Smooth muscle cell (in vitro differentiated cells): ENCODE measurements around the gene TMC7. TPM values are rescaled to one million over a fixed set of nuclear protein-coding genes. Genes with fewer than 3 reads are reported as not detected.

Source experiments
- DNase-seq: peaks from one replicate; lab custom pipeline; 2025; ENCODE audit not compliant: unreplicated experiment; lab: John Stamatoyannopoulos, UW
- H2AFZ ChIP-seq: fragments of 200-600 bp; sonication (generic); 2 replicates; pipeline ENCODE4 v1.6.0; 2016; ENCODE audit warnings: antibody characterized with exemption, low read depth, mild to moderate bottlenecking
- H3F3A ChIP-seq: fragments of 200-600 bp; sonication (generic); 2 replicates; pipeline ENCODE4 v1.6.0; 2017; ENCODE audit warnings: antibody characterized with exemption, low read depth
- H3K27ac ChIP-seq: fragments of 200-600 bp; sonication (generic); 2 replicates; pipeline ENCODE4 v1.5.1; 2016; ENCODE audit warnings: low read depth, mild to moderate bottlenecking
- H3K27me3 ChIP-seq: fragments of 200-600 bp; sonication (generic); 2 replicates; pipeline ENCODE4 v1.6.1; 2016; ENCODE audit warnings: low read depth, mild to moderate bottlenecking
- H3K36me3 ChIP-seq: fragments of 200-600 bp; sonication (generic); 2 replicates; pipeline ENCODE4 v1.5.1; 2016; ENCODE audit warnings: low read depth
- H3K4me1 ChIP-seq: fragments of 200-600 bp; sonication (generic); 2 replicates; pipeline ENCODE4 v1.5.1; 2016; ENCODE audit warnings: low read depth
- H3K4me2 ChIP-seq: fragments of 200-600 bp; sonication (generic); 2 replicates; pipeline ENCODE4 v1.6.0; 2016; ENCODE audit warnings: mild to moderate bottlenecking
- H3K4me3 ChIP-seq: fragments of 200-600 bp; sonication (generic); 2 replicates; pipeline ENCODE4 v1.5.1; 2016; ENCODE audit warnings: mild to moderate bottlenecking
- H3K79me2 ChIP-seq: fragments of 200-600 bp; sonication (generic); 2 replicates; pipeline ENCODE4 v1.6.0; 2016; ENCODE audit warnings: low read depth, mild to moderate bottlenecking
- H3K9ac ChIP-seq: fragments of 200-600 bp; sonication (generic); 2 replicates; pipeline ENCODE4 v1.6.0; 2016; ENCODE audit warnings: low read depth
- H3K9me3 ChIP-seq: fragments of 200-600 bp; sonication (generic); replicated peaks from 2 replicates; pipeline ENCODE4 v1.5.1; 2016; ENCODE audit warnings: low read depth
- H4K20me1 ChIP-seq: fragments of 200-600 bp; sonication (generic); 2 replicates; pipeline ENCODE4 v1.6.0; 2016; ENCODE audit warnings: low read depth
- CTCF ChIP-seq: fragments of 200-600 bp; sonication (generic); IDR thresholded peaks from 2 replicates; pipeline ENCODE4 v1.5.1; 2017; ENCODE audit warnings: borderline replicate concordance, mild to moderate bottlenecking, antibody characterized with exemption; ENCODE audit not compliant: insufficient read depth, poor library complexity, severe bottlenecking
- WGBS: methylation state at CpG from one replicate; pipeline ENCODE4 v1.1.7; 2016; ENCODE audit warnings: low lambda C conversion rate; 5-methylcytosine and 5-hydroxymethylcytosine counted together
- polyA plus RNA-seq: library from polyadenylated mRNA; unstranded; fragments of >200 nt; fragmentation: Nextera tagmentation; extraction: Ambion mirVana; gene quantifications from 2 replicates; pipeline ENCODE4 v1.2.1, GENCODE V29; 2016
- total RNA-seq: library from RNA; depleted of rRNA; stranded (reverse); fragments of >200 nt; gene quantifications from 2 replicates; pipeline ENCODE4 v1.2.3, GENCODE V29; 2014

The TMC7 gene
- total and polyA plus RNA-seq, 2 experiments from 2014 or later = 0.54 to 1.7 TPM

- Histone ChIP-seq H3K9ac (no peak overlapping the region), H3K27ac (no peak overlapping the region), H3K4me3 (no peak overlapping the region), H3K27me3 (no peaks in the 10 kb centered on the region), H3K36me3 (no peaks in the 10 kb centered on the region), H3K9me3 (no peaks in the 10 kb centered on the region), H4K20me1 (no peaks in the 10 kb centered on the region), H3K4me1 (no peaks in the 10 kb centered on the region), H2AFZ (no peak overlapping the region), H3F3A (peaks cover 3% of the 10 kb centered on the region), H3K4me2 (no peak overlapping the region), H3K79me2 (no peaks in the 10 kb centered on the region)
- TF ChIP-seq CTCF = no peak
- 77% methylated on average over 5 of the region's 5 CpGs for WGBS
- no peak for DNase-seq
Measured at GRCh38 chr16:19095654-19096053, 111.9 kb downstream of the TMC7 start.

GRCh38 chr16:19098173-19098572 is 114.4 kb downstream of the TMC7 start:
- H3K27me3 ChIP-seq = no peaks in the 10 kb centered on the region
- H3K79me2 ChIP-seq = no peaks in the 10 kb centered on the region
- no peak overlapping the region for H3K4me3 ChIP-seq
- no peaks in the 10 kb centered on the region for H4K20me1 ChIP-seq
- no peak overlapping the region for H2AFZ ChIP-seq
- no peak for DNase-seq
- 88% methylated on average over 1 of the region's 1 CpG for WGBS
- H3K4me1 ChIP-seq = no peaks in the 10 kb centered on the region
- H3K27ac ChIP-seq = no peak overlapping the region
- no peak overlapping the region for H3K4me2 ChIP-seq
- no peaks in the 10 kb centered on the region for H3K9me3 ChIP-seq
- no peak overlapping the region for H3K9ac ChIP-seq
- H3K36me3 ChIP-seq = no peaks in the 10 kb centered on the region
- H3F3A ChIP-seq = no peaks in the 10 kb centered on the region
- no peak for TF ChIP-seq CTCF

GRCh38 chr16:19102187-19102872 is 118.6 kb downstream of the TMC7 start:
- TF ChIP-seq CTCF = no peak

GRCh38 chr16:19104607-19105006 is 120.9 kb downstream of the TMC7 start:
- Histone ChIP-seq H3K27me3 (no peaks in the 10 kb centered on the region), H3K9me3 (no peaks in the 10 kb centered on the region), H3K27ac (no peak overlapping the region), H3K79me2 (no peaks in the 10 kb centered on the region), H3K4me2 (no peak overlapping the region), H2AFZ (no peak overlapping the region), H3F3A (no peaks in the 10 kb centered on the region), H3K36me3 (no peaks in the 10 kb centered on the region), H3K4me3 (no peak overlapping the region), H4K20me1 (no peaks in the 10 kb centered on the region), H3K4me1 (no peaks in the 10 kb centered on the region), H3K9ac (no peak overlapping the region)
- DNase-seq = no peak
- TF ChIP-seq CTCF = no peak
- WGBS = 37% methylated on average over 5 of the region's 5 CpGs

More at GRCh38 chr16:19102187-19102872, 118.6 kb downstream of the TMC7 start:
- 78% methylated on average over 16 of the region's 16 CpGs for whole genome bisulfite sequencing
- Histone ChIP-seq H3F3A (no peaks in the 10 kb centered on the region), H4K20me1 (no peaks in the 10 kb centered on the region), H3K4me2 (no peak overlapping the region), H3K4me3 (no peak overlapping the region), H3K79me2 (no peaks in the 10 kb centered on the region), H3K27me3 (no peaks in the 10 kb centered on the region), H3K9ac (no peak overlapping the region), H2AFZ (no peak overlapping the region), H3K4me1 (no peaks in the 10 kb centered on the region), H3K27ac (no peak overlapping the region), H3K9me3 (no peaks in the 10 kb centered on the region), H3K36me3 (no peaks in the 10 kb centered on the region)
- no peak for DNase-seq
